IPS DF 19.7 (cell line): Measurements from ENCODE around the gene PPFIA3.
"Not testable (repeated sequence)": the region's sequence is repeated elsewhere in the genome, so short reads cannot be mapped to it uniquely, and the experiment has no call there.

Source experiments
- DNase-seq: peaks from one replicate; pipeline ENCODE4 v3.0.0-alpha.2; 2013; ENCODE audit warnings: low read depth, low spot score

Gene PPFIA3

DNA sequence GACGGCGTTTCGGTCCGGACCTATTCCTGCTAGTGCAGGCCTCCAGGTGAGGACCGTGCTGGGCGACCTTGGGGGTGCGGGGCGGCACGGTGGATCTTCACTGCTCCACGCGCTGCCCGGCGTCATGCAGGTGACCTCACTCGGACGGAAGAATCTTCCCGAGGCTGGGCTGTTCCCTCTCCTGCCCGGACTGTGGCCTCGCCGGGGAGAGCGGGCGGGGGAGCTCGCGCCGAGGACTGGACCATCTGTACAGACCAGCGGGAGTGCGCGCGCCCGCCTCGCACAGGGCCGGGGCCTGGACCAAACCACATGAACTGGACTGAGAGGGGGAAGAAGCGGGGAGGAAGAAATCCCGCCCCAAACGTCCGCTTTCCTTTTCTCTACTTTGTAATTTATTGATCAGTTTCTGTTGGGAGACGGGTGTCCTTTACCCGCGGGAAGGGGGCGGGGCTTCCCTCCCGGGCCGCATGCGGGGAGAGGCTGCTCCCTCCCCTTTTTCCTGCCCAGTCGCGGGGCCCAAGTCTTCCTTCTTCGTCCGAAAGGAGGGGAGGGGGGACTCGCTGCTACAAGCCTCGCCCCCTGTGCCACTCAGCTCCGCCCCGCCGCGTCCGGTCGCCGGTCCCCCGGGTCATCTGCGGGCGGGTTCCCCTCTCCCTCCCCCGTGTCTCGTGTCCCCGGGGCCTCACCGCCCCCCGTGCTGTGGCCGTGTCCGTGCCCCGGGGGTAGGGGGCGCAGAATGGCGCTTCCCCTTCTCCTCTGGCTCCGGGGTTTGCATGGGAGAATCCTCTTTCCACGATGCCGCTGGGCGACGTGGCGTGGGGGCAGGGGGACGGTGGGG is 31.0 kb downstream of the PPFIA3 start:
- DNase-seq: no peak

DNA sequence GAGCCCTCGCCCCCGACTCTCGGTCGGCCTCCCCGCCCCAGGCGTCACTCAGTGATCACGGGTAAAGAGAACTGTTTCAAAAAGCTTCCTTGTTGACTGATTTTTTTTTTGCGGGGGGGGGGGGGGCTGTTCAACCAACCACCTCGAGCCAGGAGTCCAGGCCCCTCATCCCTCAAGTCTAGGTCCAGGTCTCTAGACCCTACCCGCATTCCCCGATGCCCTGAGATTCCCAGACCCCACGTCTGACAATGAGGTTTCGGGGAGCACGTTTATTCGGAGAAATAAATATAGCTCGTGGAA is 31.6 kb downstream of the PPFIA3 start:
- DNase-seq: no peak

DNA sequence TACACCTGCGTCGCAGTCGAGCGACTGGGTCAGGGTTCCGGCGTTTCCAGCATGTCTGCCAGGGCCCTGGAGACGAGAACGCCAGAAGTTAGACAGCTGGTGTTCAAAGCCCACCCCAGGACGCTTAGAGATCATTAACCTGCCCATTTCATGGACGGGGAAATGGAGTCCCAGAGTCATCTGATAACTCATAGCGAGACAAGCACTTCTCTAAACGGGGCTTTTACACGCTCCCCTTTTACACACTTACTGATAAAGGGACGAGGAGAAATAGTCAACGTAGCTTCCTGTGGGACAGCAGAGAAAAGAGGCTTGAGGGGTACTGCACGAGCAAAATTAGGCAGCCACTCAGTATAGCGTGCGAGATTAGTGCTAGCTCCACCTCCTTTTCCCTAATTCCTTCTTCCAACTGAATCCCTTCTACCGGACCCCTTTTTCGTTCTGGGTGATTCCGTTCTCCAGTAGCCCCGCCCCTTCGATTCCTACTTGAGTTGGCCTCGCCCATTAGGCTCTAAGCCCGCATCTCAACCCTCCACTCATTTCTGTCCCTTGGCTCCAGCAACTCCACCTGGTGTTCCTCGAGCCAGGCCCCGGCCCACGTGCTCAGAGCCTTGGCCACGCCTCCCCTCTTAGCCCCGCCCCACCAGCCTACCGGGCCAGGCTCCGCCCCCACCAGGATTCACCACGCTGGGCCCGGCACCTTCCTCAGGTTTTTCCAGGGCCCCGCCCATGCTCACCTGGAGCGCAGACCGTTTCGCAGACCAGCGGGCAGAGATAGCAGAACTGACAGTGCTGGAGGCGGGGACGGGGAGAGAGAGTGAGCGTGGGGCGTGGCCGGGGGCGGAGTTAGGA is 32.1 kb downstream of the PPFIA3 start:
- no peak for DNase-seq

DNA sequence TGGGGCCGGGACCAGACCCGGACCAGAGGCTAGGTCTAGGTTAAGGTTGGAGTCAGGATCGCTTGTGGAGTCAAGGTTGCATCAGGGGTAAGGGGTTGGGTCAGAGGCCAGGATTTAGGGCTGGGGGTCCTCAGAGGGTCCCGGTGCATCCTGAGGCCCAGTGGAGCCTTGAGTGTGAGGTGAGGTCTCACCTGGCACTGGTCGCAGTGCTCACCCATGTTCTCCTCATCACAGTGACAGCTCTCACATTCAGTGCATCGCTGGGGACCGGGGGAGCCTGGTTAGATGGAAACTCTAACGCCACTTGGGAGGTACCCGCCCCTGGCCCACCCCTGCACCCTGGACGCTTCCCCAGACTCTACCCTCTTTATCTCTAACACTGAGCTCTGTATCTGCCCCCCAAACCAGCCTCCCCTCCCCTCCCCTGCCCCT is 32.8 kb downstream of the PPFIA3 start:
- no peak for DNase-seq

DNA sequence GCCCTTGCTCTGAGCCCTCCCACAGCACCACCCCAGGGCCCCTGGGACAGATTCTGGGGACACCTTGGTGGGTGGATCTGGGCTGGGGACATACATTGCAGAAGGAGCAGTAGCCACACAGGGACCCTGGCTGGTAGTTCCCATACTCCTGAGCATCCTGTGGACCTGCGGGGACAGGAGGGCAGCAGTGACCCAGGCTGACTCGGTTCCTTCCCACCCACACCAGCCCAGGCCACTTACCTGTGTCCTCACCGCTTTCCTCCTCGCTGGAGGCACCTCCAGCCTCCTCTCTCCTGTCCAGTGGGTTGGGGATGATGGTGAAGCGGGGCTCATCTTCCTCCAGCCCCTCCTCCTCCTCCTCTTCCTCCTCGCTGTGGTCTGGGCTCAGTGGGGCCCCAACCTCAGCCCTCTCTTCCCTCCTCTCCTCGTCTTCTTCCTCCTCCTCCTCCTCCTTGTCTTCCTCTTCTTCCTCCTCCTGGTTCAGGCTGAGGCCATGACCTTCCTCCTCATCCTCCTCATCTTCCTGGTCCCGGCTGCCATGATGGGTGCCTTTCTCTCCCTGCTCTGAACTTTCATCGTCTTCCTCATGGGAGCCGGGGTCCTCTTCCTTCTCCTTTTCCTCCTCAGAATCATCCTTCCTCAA is 33.9 kb downstream of the PPFIA3 start:
- no peak for DNase-seq

DNA sequence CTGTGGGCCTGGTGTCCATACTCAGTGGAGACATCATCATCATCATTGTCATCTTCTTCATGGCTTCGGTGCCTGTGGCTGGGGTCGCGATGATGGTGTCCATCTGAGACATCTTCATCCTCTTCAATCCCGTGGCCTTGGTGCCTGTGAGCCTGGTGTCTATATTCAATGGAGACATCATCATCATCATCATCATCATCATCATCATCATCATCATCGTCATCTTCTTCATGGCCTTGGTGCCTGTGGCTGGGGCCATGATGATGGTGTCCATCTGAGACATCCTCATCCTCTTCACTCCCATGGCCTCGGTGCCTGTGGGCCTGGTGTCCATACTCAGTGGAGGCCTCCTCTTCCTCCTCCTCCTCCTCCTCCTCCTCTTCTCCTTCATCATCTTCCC is 34.9 kb downstream of the PPFIA3 start:
- no peak for DNase-seq

DNA sequence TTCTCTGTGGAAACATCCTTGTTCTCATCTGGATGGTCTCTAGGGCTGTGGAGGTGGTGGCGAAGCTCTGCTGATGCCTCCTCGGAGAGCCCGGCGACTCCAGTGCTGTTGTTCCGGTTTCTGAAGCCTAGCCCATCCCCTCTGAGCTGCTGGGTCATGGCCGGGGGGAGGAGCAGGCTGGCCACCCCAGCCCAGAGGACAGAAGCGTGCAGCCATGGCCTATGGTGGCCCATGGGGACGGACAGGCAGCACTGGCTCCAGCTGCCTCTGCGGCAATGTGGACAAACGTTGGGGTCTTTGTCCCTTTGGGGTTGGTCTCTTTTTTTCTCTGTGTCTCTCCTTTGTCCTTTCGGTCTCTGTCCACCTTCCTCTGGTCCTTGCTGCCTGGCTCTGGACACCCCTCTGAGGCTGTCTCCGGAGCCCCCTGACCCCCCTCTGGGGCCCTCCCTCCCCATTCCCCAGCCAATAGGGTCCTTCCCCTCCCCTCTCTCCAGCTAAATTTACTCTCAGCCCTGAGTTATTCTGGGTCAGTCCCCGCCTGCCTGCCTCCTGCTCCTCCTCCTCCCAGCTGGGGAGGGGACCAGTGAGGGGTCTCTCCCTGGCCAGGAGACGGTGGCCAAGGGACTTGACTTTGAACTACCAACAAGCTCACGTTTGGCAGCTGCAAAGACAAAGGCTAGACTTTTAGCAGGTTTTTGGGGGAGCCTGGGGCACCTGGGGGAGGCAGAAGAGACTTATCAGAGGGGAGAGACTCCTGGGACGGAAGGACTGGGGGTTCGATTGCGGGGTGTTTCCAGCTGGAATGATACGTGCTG is 35.9 kb downstream of the PPFIA3 start, which contains the start of gene HRC:
TSS of gene HRC (minus strand) at position 392 of the 815 bp plus-strand sequence. CDS start at position 233, 159 bp downstream.
- no peak for DNase-seq

DNA sequence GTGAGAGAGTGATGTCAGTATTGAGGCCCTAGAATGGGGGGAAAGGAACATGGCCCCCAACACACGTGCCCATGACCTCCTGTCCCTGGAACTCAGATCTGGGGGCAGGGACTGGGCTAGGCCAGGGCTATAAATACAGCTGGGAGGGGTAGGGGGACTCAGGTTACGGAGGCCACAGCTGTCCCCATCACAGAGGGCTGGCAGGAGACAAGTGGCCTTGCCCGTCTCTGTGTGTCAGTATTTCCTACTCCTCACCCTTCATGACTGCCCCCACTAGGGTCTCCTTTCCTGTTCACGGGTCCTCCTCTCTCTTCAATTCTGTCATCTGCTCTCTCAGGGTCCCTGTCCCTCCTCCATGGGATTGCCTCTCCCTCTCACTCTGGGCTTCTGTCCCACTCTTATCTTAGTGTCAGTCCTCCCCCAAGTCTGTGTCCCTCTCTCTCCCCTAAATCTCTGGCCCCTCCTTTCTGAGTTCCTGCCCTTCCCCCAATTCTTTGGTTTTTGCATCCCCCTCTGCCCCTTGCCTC is 36.5 kb downstream of the PPFIA3 start:
- no peak for DNase-seq

DNA sequence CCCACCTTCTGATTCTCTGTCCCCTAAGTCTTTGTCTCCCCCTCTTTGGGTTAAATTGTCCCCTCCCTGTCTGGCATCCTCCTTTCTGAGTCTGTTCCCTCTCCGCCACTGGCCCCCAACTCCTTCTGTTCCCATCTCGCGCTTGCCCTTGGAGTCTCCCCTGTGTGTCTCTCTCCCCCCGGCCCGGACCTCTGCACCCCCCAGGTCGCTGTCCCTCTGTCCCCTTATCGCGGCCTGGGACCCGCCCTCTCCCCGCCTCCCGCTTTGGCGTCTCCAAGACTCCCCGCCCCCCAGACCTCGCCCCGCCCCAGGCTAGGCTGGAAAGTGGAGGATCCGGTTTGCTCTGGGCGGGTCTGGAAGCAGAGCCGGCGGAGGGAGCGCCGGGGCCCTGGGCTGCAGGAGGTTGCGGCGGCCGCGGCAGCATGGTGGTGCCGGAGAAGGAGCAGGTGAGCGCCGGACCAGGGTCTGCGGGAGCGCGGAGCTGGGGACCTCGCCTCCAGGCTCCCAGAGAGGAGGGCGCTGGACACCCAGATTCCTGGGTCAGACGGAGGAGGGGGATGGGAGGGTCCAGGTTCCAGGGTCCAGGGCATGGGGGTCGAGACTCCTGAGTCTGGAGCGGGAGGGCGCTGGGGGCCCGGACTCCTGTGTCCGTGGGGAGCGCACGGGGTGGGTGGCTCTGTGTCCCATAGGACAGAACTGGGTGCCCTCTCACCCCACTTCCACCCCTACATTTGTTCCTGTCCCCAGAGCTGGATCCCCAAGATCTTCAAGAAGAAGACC is 38.3 kb downstream of the PPFIA3 start, which contains the start of gene TRPM4:
TSS of gene TRPM4 (plus strand) at position 348 of the 780 bp plus-strand sequence. CDS start at position 423, 75 bp downstream.
- DNase-seq: no peak

DNA sequence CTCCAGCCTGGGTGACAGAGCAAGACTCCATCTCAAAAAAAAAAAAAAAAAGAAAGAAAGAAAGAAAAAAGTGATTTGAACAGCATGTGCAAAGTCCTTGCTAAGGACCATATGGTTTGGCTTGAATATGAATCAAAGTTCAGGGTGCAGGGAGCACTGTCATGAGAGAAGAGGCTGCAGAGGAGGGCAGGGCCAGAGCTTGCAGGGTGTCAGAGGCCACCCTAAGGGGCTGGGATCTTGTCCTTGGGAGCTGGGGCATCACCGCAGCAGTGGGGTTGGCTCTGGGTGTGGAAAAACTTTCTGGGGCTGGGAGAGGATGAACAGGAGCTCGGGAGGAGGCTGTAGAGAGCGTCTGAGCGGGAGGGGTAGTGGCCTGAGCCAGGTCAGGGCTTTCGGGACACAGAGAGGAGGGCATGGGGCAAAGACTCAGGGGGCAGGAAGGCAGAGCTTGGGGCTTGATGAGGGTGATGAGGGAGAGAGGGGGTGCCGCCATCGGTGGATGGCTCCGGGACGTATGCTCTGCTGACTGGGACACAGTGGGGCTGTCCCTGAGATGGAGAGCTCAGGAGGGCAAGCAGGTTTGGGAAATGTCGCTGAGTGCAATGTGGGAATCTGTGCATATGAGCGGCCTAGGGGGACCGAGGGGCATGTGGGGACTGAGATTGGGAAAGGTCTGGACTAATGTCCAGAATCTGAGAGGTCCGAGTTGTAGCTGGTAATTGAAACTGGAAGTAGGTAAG is 41.3 kb downstream of the PPFIA3 start:
- DNase-seq: no peak

DNA sequence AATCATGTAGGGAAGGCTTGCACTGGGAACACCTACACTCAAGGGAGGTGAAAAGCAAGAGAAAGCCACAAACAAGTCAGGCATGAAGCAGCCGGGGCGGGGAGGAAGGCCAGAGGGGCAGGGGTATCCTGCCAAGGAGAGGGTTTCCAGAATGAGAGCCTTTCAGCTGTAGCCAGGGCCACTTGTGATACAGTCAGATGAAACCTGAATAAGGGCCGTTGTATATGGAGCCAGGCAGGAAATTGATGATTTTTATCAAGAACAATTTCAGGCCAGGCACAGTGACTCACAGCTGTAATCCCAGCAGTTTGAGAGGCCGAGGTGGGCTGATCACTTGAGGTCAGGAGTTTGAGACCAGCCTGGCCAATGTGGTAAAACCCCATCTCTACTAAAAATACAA is 42.6 kb downstream of the PPFIA3 start:
- no peak for DNase-seq

DNA sequence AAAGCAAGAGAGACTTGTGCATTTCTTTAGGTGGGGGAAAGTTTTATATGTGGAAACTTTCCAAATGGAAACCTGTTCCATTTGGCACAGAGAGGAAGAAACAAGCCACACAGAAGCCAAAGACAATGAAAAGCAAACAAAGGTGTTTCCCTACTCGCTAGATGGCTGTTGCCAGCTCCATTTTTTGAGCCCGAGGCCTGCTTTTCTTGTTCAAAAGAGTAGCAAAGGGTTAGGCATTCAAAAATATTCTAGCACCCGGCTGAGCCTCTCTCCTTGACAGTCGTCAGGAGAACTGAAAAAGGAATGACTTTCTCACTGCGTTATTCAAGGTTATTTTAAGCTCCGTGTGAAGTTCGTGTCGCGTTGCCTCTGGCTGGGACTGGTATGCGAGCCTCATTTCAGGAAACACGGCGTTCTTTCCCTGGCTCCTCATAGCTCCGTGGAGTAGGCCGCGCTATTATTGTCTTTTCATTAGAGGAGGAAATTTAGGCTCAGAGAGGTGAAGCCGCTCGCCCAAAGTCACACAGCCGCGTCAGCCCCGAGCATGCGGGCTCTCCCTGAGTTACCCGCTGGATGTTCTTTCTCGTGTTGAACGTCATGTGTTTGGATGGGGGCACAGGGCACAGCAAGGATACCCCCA is 45.9 kb downstream of the PPFIA3 start:
- DNase-seq: no peak

DNA sequence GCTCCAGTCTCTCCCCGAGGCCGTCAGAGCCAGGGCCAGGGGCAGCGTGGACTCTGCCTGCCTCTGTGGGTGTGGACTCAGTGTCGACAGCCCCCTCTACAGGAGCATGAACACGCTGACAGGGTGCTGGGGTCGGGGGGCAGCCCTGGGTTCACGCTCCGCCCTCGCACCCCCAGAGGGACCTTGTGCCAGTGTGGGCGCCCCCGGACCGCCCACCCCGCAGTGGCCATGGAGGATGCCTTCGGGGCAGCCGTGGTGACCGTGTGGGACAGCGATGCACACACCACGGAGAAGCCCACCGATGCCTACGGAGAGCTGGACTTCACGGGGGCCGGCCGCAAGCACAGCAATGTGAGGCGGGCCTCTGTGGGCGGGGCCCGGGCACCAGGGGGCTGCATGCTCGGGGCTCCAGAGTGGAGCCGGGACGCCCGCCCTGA is 46.5 kb downstream of the PPFIA3 start:
- no peak for DNase-seq

DNA sequence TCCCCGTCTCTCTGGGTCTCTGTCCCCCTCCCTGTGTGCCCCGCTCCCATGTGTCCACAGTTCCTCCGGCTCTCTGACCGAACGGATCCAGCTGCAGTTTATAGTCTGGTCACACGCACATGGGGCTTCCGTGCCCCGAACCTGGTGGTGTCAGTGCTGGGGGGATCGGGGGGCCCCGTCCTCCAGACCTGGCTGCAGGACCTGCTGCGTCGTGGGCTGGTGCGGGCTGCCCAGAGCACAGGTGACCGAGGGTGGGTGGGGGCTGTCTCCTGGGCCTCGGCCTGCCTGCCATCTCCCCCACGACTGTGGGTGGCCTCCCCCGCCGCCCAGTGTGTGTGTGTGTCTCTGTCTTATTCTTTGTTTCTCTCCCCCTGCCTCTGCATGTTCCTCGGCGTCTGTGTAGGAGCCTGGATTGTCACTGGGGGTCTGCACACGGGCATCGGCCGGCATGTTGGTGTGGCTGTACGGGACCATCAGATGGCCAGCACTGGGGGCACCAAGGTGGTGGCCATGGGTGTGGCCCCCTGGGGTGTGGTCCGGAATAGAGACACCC is 48.6 kb downstream of the PPFIA3 start:
- no peak for DNase-seq

DNA sequence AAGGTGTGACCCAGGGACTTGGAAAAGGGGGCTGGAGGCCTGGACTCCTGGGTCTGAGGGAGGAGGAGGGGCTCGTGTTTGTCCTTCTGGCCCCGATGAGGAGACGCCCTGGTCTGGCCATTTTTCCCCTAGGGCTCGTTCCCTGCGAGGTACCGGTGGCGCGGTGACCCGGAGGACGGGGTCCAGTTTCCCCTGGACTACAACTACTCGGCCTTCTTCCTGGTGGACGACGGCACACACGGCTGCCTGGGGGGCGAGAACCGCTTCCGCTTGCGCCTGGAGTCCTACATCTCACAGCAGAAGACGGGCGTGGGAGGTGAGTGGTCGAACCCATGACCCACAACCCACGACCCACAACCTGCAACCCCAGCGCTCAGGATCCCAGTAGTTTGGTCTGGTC is 49.1 kb downstream of the PPFIA3 start:
- no peak for DNase-seq

DNA sequence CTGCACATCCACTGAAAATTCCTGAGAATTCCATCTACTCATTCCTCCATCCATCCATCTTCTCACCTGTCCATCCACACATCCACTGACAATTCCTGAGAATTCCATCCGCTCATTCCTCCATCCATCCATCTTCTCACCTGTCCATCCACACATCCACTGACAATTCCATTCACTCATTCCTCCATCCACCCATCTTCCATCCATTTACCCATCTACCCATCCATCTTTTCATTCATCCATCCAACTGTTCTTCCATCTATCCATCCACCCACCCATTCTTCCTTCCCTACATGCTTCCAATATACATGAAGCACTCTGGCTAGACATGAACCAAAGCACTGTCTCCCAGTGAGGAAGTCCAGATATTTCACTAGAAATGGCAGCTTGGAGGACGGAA is 53.9 kb downstream of the PPFIA3 start:
- no peak for DNase-seq

DNA sequence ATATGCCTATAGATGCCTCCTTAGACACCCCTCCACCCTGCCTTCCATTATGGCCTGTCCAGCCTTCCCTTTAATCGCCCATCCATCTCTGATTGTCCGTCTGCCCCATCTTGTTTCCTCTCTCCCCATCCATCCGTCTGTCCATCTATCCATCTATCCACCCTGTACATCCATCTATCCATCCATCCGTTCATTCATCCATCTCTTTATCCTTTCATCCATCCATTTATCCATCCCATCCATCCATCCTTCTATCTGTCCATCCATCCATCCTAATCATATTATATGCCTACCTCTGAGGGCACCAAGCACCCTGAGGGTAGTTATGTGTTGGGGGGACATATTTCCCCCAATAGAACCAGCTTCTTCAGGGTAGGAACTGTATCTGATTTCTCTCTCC is 61.3 kb downstream of the PPFIA3 start:
- DNase-seq: no peak

DNA sequence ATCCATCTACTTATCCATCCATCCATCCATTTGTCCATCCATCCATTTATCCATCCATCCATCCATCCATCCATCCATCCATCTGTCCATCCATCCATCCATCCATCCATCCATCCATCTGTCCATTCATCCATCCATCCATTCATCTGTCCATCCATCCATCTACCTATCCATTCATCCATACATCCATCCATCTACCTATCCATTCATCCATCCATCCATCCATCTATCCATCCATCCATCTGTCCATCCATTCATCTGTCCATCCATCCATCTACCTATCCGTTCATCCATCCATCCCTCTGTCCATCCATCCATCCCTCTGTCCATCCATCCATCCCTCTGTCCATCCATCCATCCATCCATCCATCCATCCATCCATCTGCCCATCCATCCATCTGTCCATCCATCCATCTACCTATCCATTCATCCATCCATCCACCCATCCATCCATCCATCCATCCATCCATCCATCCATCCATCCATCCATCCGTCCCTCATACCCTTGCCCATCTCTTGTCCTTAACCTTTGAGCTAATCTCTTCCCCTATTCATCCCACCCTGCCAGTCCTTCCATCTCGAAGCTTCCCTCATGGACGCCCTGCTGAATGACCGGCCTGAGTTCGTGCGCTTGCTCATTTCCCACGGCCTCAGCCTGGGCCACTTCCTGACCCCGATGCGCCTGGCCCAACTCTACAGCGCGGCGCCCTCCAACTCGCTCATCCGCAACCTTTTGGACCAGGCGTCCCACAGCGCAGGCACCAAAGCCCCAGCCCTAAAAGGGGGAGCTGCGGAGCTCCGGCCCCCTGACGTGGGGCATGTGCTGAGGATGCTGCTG is 62.9 kb downstream of the PPFIA3 start:
- not testable (repeated sequence) for DNase-seq
